NCI-H1048 (cell line): ENCODE measurements around the gene LHX5.

Experiments
- DNase-seq: peaks from one replicate; lab custom pipeline; 2025; lab: John Stamatoyannopoulos, UW

The LHX5 gene

DNA sequence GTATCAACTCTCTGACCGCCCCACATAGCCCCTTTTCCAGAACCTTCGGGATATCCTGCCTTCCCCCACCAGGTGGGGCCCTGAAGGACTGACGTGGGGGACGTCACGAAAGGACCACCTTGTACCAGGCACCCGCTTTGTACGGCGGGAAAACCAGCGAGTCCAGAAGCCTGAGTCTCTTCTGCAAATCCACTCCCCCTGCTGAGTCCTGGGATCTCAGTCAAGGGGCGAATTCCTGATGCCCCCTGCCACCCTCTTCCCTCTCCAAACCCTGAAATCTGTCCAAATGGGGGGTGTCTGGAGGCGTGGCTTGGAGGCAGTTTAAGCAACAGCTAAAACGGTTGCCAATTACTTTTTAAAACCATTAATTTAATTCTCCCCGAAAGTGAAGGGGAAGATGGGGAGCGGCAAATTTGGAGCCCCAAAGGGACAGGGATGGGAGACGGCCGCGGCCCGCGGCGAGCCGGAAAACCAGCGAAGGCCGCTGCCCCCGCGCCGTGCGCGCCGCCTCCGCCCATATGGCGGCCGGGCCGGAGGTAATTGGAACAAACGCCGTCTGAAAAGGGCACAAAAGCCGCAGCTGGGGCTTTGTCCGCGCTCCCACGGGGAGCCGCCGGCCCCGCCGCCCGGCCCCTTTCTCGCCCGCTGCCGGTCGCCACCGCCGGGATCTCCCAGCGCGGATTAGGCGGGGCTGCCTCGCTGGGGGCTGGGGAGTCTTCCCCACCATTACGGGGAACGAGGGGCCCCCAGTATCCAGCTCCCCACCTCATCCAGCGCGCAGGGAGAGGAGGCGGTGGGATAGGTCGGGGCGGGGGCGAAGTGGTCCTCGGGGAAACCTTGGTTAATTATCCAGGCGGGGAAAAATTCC is 6.6 kb downstream of the LHX5 start:
- no peak for DNase-seq

DNA sequence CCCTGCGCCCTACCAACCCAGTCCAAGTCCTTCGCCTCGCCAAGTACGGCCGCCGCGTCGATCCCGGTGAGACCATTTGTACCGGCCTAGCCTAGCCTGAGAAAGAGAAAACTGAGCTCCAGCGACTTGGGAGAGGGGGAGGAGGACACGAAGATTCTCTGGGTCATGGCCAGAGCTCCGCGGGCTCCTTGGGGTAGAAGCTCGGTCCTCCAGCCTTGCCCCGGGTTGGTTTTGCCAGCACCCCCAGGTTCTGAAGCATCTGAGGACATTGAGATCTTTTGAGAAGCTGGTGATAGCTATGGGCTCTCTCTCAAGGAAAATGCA is 7.3 kb downstream of the LHX5 start:
- no peak for DNase-seq

DNA sequence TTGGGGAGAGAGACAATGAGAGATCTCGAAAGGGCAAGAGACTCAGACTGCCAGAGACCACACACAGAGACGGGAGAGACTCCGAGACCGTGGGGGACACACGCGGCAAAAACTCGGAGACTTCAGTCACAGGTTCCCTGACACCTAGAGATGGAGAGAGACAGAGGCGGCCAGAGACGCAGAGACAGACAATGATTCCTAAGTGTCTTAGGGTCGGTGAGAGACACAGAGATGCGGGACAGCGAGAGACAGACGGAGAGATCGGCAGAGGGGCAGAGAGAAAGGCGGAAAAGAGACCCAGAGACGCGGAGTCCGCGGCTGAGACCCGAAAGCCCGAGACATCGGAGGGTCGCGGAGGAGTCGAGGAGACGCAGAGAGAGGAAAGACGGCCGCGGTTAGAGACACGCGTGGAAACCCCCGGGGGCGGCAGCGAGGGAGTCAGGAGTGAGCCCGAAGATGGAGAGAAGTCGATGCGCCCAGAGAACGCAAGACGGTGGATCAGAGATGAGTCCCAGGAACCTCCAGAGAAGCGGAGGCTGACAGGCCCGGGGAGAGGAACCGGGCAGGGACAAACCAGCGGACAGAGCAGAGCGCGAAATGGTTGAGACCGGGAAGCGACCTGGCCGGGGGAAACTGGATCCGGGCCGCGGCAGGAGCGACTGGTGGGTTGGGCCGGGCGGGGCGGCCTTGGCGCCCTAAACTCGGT is 7.8 kb downstream of the LHX5 start:
- no peak for DNase-seq

DNA sequence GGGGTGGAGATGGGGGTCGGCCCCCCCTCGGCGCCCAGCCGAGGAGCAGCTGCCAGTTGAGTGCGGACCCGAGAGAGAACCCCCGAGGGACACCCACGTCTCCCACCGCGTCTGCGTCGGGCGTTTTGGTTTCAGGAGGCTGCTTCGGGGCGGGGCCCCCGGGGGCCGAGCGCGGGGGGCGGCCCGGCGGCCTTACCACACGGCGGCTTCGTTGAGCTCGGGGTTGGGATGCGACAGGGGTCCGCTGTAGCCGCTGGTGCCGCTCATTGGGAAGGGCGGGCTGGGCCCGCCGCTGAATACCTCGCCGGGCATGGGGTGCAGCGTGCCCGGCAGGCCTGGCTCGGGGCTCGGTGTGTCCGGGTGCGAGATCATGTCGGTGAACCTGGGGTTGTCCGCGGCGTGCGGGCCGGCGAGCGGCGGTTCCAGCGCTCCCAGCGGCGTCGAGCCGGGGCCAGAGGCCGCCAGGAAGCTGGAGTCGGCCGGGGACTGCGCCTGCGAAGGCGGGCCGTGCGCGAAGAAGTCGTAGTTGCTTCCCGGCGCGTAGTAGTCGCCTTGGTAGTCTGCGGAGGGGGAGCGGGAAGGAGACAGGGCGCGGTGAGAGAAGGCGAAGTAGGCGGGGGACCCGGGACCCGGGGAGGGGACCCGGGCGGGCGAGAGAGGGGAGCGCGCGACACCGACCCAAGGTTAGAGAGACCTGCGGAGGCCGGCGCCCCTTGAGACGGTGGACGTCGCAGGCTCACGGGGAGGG is 8.5 kb downstream of the LHX5 start:
- DNase-seq, result no peak

DNA sequence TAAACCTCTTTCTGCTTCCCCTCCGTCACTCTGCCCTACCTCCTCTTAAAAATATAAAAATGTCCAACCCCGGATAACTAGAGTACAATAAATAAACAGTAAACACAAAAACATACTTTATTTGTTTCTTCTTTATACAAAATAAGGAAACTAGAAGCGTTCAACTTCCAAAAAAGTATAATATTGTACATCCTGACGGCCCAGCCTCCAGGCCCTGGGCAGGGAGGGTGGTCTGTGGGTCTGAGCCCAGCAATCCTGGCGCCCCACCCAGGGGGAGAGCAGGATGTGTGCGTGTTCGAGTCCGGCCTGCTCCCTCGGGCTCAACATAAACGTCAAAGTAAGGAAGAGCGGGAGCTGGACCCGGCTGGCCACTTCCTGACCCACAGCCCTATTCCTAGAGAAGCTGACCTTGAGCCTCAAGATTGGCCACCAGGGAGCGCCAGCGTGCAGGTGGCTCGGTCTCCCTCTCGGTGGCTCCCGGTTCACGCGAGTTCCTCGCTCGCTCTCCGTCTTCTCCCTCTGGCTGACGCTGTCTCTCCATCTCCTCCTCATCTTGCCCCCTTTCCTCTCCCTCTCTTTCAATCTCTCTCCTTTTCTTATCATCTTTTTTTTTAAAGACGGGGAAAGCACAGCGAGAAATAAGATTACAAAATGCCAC is 9.4 kb downstream of the LHX5 start:
- no peak for DNase-seq

DNA sequence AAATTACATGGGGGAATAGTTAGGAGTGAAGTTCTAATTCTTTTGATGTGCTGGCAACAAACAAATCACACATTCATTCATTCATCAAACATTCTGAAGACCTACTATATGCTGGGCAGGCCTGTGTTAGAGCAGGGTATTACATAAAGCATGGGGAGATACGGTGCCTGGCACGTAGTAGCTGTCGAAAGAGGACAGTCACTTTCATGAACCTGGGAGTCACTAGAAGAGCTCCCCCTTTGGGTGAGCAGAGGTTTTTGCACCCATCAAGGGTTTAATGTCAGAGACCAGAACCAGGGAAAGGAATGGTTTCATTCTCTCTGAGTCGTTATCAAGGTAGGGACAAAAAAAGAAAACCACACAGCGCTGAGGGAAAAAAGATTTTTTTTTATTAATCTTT is 10.0 kb downstream of the LHX5 start:
- no peak for DNase-seq

DNA sequence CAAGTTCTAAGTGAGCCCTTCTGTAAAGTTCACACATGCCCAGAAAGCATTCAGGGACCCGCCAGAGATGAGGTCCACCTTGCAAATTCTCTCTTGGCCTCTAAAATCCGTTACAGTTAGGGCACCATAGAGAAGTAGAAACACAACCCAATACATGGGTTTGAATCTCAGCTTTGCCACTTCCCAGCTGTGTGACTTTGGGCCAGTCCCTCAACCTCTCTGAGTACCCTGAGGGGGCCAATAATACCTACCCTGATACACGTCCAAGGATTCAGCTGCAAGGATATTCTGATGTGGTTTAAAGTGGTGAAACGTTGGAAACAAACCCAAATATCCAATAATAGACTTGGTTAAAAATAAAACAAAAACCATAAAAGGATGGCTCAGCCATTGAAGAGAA is 11.7 kb downstream of the LHX5 start:
- no peak for DNase-seq

DNA sequence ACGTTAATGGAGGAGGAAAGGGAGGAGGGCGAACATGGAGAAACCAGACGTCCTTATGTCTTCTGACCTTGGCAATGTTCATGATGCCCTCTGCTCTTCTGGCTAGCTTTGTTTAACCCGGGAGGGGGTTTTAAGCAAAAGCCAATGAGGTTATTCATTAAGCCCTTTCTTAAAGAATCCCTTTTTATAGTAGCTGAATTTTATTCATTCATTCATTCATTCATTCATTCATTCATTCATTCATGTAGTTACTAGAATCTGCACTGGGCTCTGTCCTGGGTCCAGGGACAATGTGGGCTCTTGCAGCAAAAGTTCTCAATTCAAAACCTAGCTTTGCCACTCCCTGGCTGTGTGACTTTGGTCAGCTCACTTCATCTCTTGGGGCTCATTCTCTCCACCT is 14.0 kb downstream of the LHX5 start:
- no peak for DNase-seq

DNA sequence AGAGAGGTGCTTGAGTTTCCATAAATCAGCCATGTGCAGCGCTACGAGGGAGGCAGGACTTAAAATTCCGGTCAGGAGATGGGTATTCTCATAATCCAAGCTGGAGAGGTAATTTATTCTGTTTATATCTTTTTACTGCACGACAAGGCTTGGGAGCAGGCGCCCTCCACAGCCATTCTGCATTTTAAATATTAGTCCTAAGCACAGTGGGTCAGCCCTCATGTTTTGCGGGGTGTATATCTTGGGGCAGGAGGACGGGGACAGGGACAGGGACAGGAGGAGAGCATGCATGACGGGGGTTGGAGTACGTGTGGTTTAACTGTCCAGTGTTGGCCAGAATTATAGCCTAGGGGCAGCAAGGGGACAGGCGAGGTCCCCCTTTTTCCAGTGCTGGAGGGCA is 14.5 kb downstream of the LHX5 start:
- DNase-seq, result no peak

DNA sequence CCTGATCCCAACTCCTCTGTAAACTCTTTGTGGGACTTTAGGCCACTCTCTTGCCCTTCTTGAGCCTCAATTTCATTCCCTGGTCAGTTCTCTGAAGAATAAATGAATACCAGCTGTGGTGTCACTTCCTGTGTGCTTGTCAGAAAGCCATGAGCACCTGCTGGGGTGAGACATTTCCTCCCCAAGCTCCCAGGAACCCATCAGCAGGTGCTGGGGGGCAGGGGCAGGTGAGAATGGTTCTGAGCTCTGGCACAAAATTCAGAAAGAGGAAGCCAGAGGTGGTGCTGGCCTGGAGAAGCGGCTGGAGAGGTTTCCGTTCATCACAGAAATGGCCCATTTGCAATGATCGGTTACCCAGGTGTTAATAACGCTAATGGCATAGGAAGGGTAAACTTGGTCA is 14.9 kb downstream of the LHX5 start:
- DNase-seq, result no peak

DNA sequence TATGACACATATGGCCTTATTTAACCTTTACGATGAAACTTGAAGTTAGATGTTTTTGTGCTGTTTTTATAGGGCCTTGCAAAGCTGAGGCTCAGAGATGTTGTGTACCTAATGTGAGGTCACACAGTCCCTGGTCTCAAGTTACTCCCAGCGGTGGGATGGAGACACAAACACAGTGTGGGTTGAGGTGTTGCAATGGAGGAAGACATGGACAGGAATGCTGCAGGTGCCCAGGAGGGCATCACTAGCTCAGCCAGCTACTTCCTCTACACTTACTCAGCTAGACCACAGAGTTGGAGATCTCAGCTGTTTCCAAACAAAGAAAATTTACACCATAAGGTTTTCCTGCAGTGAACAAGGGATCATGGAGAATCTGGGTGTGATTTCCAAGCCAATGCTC is 15.5 kb downstream of the LHX5 start:
- no peak for DNase-seq

DNA sequence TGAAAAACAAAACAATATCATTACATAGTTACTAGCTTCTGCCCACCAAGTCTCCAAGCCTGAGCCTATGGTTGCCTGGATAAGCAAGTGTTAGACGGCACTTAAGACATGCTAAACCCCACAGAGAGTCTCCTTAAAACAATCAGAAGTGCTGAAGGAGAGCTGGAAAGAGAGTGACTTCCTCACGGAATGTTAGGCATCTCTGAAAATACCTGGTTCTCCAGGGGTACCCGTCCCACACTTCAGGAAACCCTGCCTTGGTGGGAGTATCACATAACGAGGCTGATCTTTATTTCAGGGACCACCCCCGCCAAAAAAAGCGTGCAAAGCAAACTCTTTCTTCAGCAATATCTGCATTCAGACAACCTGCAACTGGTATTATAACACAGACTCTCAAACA is 18.3 kb downstream of the LHX5 start:
- DNase-seq, result no peak

DNA sequence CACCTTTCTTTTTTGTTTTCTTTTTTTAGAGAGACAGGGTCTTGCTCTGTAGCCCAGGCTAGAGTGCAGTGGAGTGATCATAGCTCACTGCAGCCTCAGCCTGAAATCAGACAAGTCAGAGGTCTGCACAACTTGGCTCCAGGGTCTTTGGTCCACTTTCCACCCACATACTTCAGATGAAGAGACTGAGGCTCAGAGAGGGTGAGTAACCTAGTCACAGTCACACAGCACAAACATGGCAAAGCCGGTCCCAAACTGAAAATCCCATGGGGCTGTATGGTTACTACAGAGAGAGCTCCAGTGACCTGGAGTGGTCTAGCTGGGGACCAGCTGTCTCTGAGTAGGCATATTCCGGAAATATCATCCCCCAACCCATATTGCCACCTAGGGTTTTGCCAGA is 19.2 kb downstream of the LHX5 start:
- no peak for DNase-seq

DNA sequence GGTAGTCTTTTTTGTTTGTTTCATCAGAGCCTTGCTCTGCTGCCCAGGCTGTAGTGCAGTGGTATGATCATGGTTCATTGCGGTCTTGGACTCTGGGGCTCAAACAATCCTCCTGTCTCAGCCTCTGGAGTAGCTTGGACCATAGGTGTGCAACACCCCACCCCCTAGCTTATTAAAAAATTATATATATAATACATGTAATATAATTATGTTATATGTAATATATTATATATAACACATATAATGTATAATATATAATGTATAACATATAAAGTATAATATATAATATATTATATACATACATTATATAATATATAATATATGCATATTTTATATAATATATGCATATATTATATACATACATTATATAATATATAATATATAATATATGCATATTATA is 21.8 kb downstream of the LHX5 start:
- DNase-seq, result no peak

DNA sequence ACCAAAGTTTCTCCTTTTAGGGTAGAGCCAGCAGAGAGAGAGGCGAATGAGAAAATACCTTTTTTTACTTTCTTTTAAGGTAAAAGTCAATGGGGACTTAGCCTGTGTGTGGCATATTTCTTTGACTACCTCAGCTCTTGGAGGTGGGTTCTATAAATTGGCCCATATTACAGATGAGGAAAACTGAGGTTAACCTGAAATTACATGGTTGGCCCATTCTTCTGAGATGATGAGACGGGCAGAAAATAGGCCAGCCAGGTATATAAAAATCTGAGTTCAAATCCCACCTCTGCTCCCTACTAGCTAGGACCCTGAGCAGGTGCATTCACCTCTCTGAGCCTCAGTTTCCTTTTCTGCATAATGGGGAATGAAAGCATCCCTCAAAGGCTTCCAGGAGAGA is 22.4 kb downstream of the LHX5 start:
- DNase-seq, result no peak

DNA sequence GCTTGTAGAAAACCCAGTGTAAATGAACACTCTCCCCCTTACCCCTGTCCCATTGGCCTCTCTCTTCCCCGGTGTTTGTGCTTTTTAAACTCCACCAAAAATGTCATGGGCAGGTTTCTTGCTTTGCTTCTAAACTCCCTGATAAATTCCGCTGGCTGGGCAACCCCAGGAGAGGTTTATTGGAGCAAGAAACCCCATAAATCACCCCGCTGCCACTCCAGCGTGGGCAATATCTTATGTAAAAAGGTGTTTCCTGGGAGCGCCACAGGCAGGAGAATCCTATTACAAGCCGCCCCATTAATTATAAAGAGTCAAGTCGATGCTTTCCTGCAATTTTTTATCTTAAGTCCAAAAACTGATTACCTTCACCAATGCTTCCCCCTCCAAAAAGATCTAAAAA is 22.8 kb downstream of the LHX5 start:
- DNase-seq, result no peak

DNA sequence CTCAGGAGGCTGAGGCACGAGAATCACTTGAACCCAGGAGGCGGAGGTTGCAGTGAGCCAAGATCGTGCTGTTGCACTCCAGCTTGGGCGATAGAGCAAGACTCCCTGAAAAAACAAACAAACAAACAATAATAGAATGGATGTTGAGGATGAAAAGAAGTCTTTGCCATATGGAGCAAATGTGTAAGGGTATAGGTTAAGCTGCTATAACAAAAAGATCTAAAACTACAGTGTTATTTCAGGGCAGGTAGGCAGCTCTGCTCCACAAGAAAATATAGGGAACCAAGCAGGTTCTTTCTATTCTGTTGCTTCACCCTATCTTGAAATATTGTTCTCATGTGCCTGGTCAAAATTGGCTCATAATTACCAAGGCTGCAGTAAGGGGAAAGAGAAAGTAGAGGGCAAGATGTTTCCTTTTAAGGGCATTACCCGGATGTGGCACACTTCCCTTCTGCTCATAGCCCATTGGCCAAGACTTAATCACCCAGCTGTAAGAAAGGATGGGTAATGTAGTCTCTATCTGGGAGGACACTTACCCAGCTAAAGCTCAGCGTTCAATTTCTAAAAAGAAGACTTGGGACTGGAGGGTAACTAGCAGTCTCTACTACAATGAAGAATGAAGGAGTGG is 26.0 kb downstream of the LHX5 start:
- no peak for DNase-seq

DNA sequence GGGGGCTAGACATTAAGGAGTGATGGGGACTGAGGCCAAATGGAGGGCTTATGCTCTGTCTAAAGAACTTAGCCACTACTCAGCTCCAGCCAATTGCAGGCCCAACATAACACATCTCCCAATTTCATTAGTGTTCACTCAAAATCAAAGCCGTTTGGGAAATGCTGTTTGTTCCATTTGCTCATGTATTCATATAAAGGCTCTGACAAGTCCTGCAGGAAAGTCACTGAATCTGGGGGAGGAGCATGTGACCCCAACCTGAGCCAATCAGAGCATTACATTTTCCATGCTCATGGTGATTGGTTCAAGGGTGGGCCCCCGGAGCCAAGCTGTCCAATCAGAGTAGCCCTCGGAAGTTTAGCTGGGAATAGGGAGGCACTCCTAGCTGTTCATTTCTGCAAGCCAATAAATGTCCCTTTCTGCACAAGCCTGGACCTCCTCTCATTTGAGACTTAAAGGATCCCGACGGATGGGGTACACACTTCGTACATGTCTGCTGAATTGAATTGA is 28.6 kb downstream of the LHX5 start:
- no peak for DNase-seq

DNA sequence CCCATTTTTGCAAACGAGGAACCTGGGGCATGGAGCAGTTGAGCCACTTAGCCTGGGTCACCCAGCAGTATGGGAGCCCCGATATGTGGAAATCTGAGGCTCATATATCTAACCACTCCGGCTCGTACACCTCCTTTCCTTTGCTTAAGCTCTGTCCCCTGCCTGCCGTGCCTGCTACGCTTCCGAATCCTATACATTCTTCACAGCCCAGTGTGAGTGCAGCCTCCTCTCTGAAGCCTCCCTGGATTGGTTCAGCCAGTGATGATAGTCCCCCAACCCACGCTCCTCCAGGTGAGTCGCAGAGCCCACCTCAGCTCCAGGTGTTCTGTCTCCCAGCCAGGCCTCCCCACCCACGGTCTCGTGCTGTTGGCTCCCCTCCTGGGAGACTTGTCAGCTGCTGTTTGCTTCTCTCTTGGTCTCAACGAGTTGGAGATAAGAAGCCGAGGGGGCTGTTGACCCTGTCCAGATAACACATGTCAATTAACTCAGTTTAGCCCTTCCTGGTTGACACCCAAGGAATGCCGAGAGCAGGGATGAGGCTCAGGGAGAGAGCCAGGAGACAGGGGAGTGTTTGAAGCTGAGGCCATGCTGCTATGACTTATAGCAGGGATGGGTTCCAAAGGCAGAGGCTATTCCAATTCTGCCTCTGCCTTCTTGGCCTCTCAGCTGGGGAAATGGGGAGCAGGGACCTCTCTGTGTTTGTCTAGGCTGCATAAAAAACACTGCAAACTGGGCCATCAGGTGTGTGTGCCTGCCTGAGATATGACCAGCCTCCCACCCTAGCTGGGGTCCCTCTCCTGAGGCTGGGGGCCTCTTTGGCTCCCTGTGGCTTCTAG is 30.5 kb downstream of the LHX5 start:
- no peak for DNase-seq

DNA sequence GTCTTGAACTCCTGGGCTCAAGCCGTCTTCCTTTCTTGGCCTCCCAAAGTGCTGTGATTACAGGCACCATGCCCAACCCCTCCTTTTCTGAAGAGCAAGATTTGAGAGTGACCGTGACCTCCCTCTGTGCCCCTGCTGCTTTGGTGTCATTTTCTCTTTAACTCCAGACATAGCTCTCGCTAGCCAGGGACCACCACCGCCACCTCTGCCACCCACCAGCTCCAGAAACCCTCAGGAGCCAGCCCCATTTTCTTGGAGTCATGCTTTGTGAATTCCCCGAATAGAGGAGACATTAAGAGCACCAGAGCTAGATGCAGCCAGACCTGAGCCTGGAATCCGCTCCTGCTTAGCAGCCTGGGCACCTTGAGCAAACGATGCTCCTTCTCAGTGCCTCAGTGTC is 31.3 kb downstream of the LHX5 start:
- DNase-seq, result no peak

DNA sequence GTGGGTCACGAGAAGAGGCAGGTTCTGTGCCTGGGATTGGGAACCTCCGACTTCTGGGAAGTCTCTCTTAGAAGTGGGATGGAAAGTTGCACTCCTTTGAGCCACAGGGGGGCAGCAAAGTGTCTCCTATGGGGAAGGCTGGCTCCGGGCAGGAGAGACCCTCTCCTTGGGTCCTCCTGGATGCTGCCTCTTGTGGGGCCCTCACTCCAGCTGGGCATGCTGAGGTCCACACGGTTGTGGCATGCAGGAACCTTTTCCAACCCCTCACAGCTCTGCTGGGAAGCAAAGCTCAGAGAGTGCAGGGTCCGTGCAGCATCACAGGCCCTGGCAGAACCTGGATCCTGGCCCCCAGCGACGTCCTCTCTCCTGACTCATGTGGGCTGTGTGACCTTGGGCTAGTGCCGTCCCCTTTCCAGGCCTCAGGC is 32.1 kb downstream of the LHX5 start:
- no peak for DNase-seq
